ENCODE results near the gene MSGN1.

MSGN1 gene

GRCh38 chr2:17816396-17817245 lies at the start of gene MSGN1:
Gene MSGN1, plus strand, starts transcription at chr2:17816460. Its CDS starts 59 bp downstream, at chr2:17816519.
- in situ Hi-C loops (cut with MboI; ENCODE audit: low sequenced_read_pairs): no loop called here

DNA sequence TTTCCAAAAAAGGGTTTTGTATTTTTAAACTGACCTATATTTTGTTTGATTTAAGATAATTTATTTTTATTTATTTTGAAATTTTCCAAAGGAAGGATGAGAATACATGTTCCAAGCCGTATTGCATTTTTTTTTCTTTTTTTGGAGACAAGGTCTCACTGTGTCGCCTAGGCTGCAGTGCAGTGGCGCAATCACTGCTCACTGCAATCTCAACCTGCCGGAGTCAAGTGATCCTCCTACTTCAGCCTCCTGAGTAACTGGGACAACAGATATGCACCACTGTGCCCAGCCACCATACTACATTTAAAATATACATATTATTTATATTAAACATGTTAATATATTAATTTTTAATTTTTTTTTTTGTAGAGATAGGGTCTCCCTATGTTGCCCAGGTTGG lies 47.4 kb upstream of the MSGN1 start:
- in situ Hi-C loops (cut with MboI; ENCODE audit: low sequenced_read_pairs): no loop called here

DNA sequence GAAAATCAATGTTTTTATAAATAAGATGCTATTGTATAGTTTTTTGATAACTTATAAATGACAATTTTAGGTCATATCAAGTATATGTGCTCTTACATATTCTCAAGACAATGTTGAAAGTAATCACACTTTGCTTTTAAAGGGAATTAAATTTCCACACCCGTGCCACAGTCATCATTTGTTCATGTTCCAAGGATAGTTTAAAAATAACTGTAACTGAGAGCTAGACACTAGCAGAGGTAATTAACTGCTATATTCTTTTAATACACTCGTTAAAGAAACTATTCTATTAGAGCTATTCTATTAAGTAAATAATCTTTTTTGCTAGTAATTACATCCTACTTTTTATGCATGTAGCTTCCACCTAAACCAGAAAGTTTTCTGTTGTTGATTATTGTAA lies 44.3 kb upstream of the MSGN1 start:
- in situ Hi-C loops (cut with MboI; ENCODE audit: low sequenced_read_pairs): no loop called here

DNA sequence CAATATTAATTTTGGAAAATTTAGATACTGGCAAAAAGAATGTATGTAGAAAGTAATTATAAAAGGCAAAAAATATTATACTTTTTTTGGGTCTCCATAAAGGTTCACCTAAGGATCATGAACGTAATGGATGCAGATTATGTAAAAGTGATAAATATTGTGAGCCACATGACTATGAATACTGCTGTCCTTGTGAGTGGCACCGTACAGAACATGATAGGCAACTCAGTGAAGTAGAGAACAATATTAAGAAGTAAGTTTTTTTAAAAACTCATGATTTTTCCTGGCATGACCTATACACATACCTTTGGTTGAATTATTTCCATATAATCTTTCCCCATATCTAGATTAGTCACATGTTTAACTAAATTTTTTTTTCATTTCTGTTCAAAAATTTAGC lies 43.7 kb upstream of the MSGN1 start:
- in situ Hi-C loops (cut with MboI; ENCODE audit: low sequenced_read_pairs): no loop called here

- in situ Hi-C loops (cut with MboI; ENCODE audit: low sequenced_read_pairs): no loop called here
Measured at GRCh38 chr2:17780546-17780945, 35.7 kb upstream of the MSGN1 start.

DNA sequence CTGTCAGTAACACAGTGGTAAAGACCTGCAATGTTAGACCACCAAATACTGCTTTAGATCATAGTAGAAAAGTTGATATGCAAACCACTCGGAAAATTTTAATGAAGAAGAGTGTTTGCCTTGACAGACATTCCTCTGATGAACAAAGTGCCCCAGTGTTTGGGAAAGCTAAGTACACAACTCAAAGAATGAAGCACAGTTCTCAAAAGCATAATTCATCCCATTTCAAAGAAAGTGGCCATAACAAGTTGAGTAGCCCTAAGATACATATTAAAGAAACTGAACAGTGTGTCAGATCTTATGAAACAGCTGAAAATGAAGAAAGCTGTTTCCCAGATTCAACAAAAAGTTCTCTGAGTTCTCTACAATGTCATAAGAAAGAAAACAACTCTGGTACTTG lies 34.8 kb upstream of the MSGN1 start:
- in situ Hi-C loops (cut with MboI; ENCODE audit: low sequenced_read_pairs): no loop called here

GRCh38 chr2:17786727-17787126 lies 29.5 kb upstream of the MSGN1 start:
- in situ Hi-C loops (cut with MboI; ENCODE audit: low sequenced_read_pairs): no loop called here

- in situ Hi-C loops (cut with MboI; ENCODE audit: low sequenced_read_pairs): no loop called here
Measured at GRCh38 chr2:17788773-17789172, 27.5 kb upstream of the MSGN1 start.

DNA sequence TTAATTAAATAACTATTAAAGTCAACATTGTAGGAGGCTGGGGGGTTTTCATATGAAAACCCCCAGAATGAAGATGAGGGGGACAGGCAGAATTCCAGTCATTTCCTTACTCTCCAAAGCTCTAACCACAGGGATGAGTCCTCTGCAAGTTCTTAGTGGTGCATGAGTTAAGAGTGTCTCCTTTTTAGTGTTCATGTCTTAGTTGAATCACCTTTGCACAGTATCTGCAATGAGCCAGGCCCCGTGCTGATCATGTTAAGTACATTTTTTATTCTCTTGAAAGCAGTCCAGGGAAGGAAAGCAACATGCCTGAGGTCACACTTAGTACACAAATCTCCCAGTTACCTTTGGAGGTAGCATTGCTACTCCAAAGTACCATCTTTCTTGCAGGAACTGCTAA lies 25.7 kb upstream of the MSGN1 start:
- in situ Hi-C loops (cut with MboI; ENCODE audit: low sequenced_read_pairs): no loop called here

DNA sequence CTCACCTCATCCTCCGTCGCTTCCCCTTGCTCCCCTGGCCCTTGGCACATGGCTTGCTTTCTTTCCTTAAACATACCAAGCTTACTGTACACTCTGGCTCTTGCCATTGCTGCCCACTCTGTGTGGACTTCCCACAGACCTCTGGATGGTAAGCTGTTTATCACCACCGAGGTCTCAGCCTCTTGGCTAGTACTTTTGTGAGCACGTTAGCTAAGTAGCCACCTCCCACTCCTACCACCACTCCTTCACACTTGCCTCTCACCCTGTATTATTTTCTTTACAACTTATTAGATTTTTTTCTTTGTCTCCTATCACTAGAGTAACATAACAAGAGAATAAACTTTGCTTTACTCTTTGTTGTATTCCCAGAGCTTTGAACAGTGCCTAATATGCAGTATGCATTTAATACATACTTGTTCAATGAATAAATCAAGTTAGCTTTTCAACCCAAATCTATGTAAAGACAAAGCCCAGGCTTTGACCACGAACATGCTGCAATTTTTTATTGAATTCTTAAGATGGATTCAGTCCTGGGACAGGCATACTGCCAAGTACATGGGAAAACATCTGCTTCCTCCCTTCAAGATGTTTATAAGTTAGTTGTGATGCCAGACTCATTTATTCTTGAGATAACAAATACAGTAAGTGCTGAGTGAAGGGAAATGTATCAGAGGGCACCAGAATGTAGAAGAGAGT lies 25.0 kb upstream of the MSGN1 start:
- in situ Hi-C loops (cut with MboI; ENCODE audit: low sequenced_read_pairs): no loop called here

- in situ Hi-C loops (cut with MboI; ENCODE audit: low sequenced_read_pairs): no loop called here
Measured at GRCh38 chr2:17791817-17792130, 24.5 kb upstream of the MSGN1 start.

- in situ Hi-C loops (cut with MboI; ENCODE audit: low sequenced_read_pairs): no loop called here
Measured at GRCh38 chr2:17792515-17792914, 23.7 kb upstream of the MSGN1 start.

- in situ Hi-C loops (cut with MboI; ENCODE audit: low sequenced_read_pairs): no loop called here
Measured at GRCh38 chr2:17793296-17793695, 23.0 kb upstream of the MSGN1 start.

DNA sequence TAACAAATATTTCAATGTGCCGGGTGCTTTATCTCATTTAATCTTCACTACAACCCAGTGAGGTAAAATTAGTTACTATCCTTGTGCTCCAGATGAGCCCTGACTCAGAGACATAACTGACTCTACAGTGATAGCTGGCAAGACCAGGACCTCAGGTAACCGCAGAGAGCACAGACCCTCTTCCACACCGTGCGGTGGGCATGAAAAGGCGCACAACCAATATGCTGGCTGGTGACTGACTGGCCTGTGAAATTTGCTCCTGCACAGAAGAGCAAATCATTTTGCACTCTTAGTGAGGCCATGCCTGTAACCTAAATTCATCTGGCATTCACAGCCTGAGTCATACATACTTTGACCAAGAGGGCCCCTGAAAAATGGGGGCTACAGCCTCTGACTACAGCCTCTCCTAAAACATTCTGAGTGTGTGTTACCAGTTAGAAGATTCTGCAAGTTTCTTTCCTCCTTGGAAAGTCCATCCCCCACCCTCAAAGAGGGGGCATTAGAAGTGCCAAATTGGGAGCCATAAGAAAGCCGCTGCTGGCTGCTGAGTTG lies 22.4 kb upstream of the MSGN1 start:
- in situ Hi-C loops (cut with MboI; ENCODE audit: low sequenced_read_pairs): no loop called here

GRCh38 chr2:17795309-17795708 lies 21.0 kb upstream of the MSGN1 start:
- in situ Hi-C loops (cut with MboI; ENCODE audit: low sequenced_read_pairs): no loop called here

- in situ Hi-C loops (cut with MboI; ENCODE audit: low sequenced_read_pairs): no loop called here
Measured at GRCh38 chr2:17798338-17798737, 17.9 kb upstream of the MSGN1 start.

DNA sequence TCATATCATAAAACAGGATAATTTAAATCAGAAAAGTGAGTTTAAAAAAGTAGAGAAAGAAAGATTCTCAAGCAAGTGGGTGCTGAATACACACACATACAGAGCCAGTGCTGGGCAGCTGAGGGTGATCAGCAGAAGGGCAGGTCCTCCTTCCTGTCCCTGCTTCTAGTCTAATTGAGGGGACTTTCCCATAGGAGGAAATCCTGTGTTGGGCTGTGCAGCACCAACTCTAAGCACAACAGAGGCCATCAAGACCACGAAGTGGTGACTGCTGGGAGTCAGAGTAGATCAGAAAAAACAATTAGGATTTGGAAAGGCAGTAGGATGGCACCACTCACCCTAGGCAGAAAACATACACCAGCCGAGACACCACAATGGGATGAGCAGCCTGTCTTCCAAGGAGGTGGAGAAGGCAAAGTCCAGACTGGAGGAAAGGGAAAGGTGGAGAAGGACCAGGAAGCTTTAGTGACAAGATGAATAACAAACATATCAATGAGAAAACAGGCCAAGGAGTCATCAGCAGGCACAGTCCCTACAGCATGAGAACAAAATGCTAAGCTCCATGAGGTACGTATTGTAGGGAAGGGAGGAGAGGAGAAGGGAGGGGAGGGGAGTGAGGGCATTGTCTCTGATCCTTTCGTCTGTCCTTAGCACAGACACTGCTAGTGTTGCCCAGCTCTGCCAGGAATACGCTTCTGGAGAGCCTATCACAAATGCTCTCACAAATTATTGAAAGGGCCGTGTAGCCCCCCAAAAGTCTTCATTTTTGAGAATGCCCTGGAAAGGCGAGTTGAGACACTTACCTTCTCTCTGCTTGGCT lies 16.7 kb upstream of the MSGN1 start:
- in situ Hi-C loops (cut with MboI; ENCODE audit: low sequenced_read_pairs): no loop called here

DNA sequence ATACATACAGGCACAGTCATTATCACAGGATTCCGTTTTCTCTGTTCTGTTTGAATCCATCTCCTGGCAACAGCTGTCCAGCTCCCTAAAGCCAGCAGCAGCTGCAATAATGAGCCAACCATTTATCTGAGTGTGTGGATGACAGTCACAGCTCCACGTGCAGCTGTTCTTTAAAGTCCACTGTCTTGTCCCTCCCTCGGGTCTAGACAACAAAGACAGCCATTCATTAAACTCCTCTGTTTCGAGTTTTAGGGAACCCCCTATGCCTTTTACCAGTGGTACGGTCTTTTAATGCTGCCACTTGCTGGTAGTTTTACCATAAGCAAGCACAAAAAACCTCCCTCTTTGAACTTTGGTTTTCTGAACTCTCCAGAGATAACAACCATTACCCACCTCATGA lies 16.0 kb upstream of the MSGN1 start:
- in situ Hi-C loops (cut with MboI; ENCODE audit: low sequenced_read_pairs): no loop called here

DNA sequence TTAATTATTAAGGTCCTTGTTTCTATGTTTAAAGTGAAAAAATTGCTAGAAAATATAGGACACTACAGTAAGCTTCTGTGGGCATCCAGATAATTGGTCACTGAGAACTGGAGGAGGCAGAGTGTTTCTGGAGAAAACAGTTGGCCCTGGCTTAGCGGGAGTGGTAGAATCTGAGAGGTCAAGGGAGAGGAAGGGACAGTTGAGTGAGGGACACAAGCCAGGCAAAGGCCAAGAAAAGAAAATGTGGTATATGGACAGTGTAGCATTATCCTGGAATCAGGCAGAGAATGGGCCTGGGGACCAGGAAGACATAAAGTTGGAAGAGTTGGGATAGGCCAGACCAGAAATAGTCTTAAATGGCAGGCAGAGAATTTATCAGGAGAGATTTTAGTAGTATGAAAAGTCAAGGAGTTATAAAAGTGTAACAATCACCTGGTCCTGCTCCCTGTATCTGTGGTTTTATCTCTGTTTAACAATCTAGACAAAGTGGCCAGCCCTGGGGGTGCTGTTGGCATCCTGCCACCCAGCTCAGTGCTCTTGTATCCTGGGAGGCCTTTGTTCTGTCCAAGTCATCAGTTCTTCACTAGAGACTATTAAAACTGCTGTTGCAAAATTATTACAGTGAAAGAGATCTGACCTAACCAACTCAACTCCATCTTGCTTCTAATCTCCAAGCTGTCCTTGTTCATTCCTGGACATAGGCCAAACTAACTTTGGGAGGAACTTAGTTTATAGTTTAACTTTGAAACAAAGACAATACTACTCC lies 15.4 kb upstream of the MSGN1 start:
- in situ Hi-C loops (cut with MboI; ENCODE audit: low sequenced_read_pairs): no loop called here

GRCh38 chr2:17803497-17803896 lies 12.8 kb upstream of the MSGN1 start:
- in situ Hi-C loops (cut with MboI; ENCODE audit: low sequenced_read_pairs): no loop called here

DNA sequence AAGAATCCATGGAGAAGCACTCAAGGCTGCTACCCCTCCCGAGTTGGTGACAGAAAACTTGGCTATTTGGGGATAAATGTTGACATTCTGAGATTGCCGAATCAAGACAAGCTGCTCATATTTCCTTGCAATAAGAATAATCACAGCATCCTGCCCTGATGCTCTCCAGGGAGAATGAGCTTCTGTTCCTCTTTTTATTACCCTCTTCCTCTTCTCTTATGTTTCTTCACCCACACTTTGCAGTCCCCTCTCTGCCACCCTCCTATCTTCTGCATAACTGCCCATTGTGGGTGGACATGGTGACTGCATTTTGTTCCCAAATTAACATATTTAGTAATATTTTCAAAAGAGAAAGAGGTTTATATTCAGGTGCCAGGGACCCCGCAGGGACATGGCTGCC lies 11.9 kb upstream of the MSGN1 start:
- in situ Hi-C loops (cut with MboI; ENCODE audit: low sequenced_read_pairs): no loop called here

All from HL-60/S4 treated with retinoic acid at 250 ng/mL for 4 days and 3 days (cell line).